Measurements from ENCODE around the gene ZBTB44.

DNA sequence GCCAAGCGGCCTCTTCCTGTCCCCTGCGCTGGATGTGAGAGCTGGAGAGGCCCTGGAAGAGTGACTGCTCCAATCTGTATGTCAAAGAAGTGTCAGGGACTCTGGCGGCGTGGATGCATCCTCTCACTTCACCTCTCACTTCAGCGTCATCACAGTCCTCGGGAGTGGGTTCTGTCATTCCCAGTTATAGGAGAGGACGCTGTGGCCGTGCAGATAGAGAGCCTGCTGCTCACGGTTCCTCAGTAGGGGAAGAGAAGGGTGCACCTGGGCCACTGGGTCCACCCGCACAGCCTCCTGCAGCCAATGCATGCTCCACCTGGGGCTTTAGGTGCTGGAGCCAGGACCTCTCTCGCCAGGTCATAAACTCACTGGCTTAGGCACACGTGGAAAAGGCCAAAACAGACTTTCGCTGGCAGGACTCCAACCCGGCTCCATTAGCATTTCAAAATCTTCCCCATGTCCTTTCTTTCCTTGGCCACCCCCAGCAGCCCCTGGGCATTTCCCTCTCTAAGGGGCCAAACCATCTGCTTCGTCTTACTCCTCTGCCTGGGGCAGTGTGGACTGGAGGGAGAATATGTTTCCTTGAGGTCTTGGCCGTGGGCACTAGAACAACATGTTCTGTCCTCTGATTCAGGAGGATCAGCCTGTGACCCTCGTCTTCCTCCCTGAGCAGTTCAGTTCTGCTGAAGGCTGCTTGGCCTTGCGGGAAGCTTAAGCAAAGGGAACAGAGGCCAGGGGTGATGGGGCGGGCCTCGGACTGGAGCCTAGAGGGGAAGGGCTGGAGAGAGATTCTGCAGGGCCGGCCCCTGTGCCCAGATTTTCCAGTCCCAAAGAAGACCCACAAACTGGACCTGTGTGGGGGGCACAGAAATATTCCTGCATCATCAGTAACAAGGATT lies 97.3 kb downstream of the ZBTB44 start:
- TF ChIP-seq, protein P1, sequence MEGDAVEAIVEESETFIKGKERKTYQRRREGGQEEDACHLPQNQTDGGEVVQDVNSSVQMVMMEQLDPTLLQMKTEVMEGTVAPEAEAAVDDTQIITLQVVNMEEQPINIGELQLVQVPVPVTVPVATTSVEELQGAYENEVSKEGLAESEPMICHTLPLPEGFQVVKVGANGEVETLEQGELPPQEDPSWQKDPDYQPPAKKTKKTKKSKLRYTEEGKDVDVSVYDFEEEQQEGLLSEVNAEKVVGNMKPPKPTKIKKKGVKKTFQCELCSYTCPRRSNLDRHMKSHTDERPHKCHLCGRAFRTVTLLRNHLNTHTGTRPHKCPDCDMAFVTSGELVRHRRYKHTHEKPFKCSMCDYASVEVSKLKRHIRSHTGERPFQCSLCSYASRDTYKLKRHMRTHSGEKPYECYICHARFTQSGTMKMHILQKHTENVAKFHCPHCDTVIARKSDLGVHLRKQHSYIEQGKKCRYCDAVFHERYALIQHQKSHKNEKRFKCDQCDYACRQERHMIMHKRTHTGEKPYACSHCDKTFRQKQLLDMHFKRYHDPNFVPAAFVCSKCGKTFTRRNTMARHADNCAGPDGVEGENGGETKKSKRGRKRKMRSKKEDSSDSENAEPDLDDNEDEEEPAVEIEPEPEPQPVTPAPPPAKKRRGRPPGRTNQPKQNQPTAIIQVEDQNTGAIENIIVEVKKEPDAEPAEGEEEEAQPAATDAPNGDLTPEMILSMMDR (conservative IDR thresholded peaks at IDR 0.05) = no peak
- TF ChIP-seq EZH2 (IDR thresholded peaks at IDR 0.05; ENCODE audit: low read depth) = no peak

Measured in PC-9 (cell line).